Upper lobe of left lung (tissue), 6 donors: ENCODE measurements around the gene FAM169A. TPM values are rescaled to one million over a fixed set of nuclear protein-coding genes. Genes with fewer than 3 reads are reported as not detected.

Experiments
- ATAC-seq, 2 donors: fragments of 200-7000 bp; cut with Tn5 transposase; one replicate each; pipeline ENCODE4 v1.9.1; 2022; ENCODE audit warnings: mild to moderate bottlenecking in 2 of 2, moderate library complexity in 2 of 2; ENCODE audit not compliant: low FRiP score in 2 of 2
- DNase-seq, 2 donors: peaks; one replicate each; pipeline ENCODE4 v3.0.0-alpha.2; 2019 to 2020
- H3K27ac ChIP-seq, 4 donors: fragments of 200-600 bp; sonication (generic); one replicate each; pipeline ENCODE4 v1.5.1; 2016 to 2019
- H3K27me3 ChIP-seq, 4 donors: fragments of 200-600 bp; sonication (generic); one replicate each; pipeline ENCODE4 v1.5.1; 2017 to 2019
- H3K36me3 ChIP-seq, 4 donors: fragments of 200-600 bp; sonication (generic); one replicate each; pipeline ENCODE4 v1.5.1; 2016 to 2019
- H3K4me1 ChIP-seq, 4 donors: fragments of 200-600 bp; sonication (generic); one replicate each; pipeline ENCODE4 v1.5.1; 2018 to 2019
- H3K4me3 ChIP-seq, 4 donors: fragments of 200-600 bp; sonication (generic); one replicate each; pipeline ENCODE4 v1.5.1; 2017 to 2019; ENCODE audit warnings: mild to moderate bottlenecking in 2 of 4, moderate library complexity in 1 of 4
- H3K9me3 ChIP-seq, 4 donors: fragments of 200-600 bp; sonication (generic); one replicate each; pipeline ENCODE4 v1.5.1; 2018 to 2019
- CTCF ChIP-seq, 6 experiments: fragments of 450-650 bp in 4 of 6; fragments of 200-600 bp in 2 of 6; sonication (generic) in 2 of 6; IDR thresholded peaks; one replicate each; pipeline ENCODE4 v1.5.1; 2016 to 2019; ENCODE audit warnings: antibody characterized with exemption in 6 of 6
- EP300 ChIP-seq, 4 donors: sonication (generic); formaldehyde crosslinking; IDR thresholded peaks; one replicate each; pipeline ENCODE4 v1.5.1; 2017; ENCODE audit warnings: antibody characterized with exemption in 4 of 4, control low read depth in 2 of 4
- POLR2A ChIP-seq, 4 donors: fragments of 450-650 bp; IDR thresholded peaks; one replicate each; pipeline ENCODE4 v1.5.1; 2016 to 2017; ENCODE audit warnings: antibody characterized with exemption in 4 of 4, mild to moderate bottlenecking in 2 of 4
- POLR2AphosphoS5 ChIP-seq, 2 donors: sonication (generic); formaldehyde crosslinking; IDR thresholded peaks; one replicate each; pipeline ENCODE4 v1.5.1; 2017; ENCODE audit warnings: antibody characterized with exemption in 2 of 2
- WGBS, 2 donors: methylation state at CpG; one replicate each; pipeline ENCODE4 v1.1.5; 2017 to 2018; 5-methylcytosine and 5-hydroxymethylcytosine counted together
- total RNA-seq, 6 donors: library from RNA; depleted of rRNA in 4 of 6; stranded (reverse); fragments of >200 nt in 4 of 6; gene quantifications; one replicate each; pipeline versions ENCODE4 v1.1.0 to v1.2.1, GENCODE V29; 2016 to 2021
- donor health status: DM: no; HTN: no; CAD: no; lungs with moderate emphysema.
- donor health status: DM: no; HTN: yes; CAD: no; lungs with severe emphysema.

The FAM169A gene
- total RNA-seq, 6 donors from 2014 or later: 0.11 to 1.4 (median 1.1) TPM

DNA sequence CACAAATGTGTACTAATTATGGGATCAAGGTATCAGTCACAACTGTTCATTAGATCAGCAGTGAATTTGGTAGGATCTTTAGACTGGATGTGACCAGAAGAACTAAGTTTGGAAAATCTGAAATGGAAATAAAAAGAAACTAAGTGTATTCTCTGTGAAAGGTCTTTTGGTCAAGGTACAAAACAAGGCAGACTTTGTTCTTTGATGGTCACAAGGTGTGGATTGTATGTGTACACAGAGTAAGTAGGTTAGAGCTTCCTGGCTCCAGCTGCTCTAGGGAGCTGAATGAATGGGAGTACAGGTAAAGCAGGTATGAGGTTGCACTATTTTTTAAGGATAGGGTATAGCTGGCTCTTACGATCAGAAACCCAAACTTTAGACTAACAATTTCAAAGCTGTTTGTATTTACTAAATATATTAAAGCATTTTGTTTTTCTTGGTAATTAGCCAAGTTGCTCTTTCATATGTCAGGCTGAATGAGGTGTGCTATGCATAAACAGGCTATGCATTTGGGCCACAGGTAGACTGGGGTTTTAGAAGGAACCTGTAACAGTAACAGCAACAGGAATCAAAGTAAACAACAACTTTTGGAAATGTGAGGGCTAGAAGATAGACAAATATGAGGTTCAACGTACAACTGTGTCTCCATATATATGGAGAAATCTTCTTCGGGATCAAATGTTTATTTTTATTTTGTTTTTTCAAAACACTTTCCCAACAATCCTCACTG, 32.5 kb downstream of the FAM169A start:
- ATAC-seq (no peak), DNase-seq (no peak)
- no peaks in the 10 kb centered on the region for H3K36me3 ChIP-seq
- no peaks in the 10 kb centered on the region for H3K27me3 ChIP-seq
- TF ChIP-seq POLR2AphosphoS5 (IDR thresholded peaks at IDR 0.05) (no peak), EP300 (IDR thresholded peaks at IDR 0.05) (no peak)
- no peak overlapping the region for H3K27ac ChIP-seq
- WGBS, 2 donors: 89 to 91% methylated on average over 3 of the region's 3 CpGs
- H3K9me3 ChIP-seq: no peaks in the 10 kb centered on the region
- no peak overlapping the region for H3K4me3 ChIP-seq
- H3K4me1 ChIP-seq: no peaks in the 10 kb centered on the region

DNA sequence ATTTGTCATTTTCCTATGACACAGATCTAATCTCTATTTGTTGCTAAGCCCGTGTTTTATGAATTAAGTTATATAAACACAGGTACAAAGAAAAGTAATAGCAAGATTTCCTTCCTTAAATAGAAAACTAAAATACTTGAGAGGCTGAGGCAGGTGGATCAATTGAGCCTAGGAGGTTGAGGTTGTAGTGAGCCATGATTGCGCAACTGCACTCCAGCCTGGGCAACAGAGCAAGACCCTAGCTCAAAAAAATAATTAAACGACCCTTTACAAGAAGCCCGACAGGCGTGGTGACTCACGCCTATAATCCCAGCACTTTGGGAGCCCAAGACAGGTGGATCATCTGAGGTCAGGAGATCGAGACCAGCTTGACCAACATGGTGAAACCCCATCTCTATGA, 36.8 kb downstream of the FAM169A start:
- no peak for TF ChIP-seq CTCF (IDR thresholded peaks at IDR 0.05)
- no peak for TF ChIP-seq POLR2AphosphoS5 (IDR thresholded peaks at IDR 0.05)
- no peak for TF ChIP-seq POLR2A (IDR thresholded peaks at IDR 0.05)
- no peak for TF ChIP-seq EP300 (IDR thresholded peaks at IDR 0.05)
- H3K27ac ChIP-seq: no peak overlapping the region
- WGBS, 2 donors: 89 to 91% methylated on average over 7 of the region's 7 CpGs
- H3K27me3 ChIP-seq: no peaks in the 10 kb centered on the region
- no peaks in the 10 kb centered on the region for H3K4me1 ChIP-seq
- no peak for ATAC-seq
- no peak for DNase-seq
- H3K36me3 ChIP-seq: no peaks in the 10 kb centered on the region
- H3K9me3 ChIP-seq: no peaks in the 10 kb centered on the region
- H3K4me3 ChIP-seq: no peak overlapping the region

DNA sequence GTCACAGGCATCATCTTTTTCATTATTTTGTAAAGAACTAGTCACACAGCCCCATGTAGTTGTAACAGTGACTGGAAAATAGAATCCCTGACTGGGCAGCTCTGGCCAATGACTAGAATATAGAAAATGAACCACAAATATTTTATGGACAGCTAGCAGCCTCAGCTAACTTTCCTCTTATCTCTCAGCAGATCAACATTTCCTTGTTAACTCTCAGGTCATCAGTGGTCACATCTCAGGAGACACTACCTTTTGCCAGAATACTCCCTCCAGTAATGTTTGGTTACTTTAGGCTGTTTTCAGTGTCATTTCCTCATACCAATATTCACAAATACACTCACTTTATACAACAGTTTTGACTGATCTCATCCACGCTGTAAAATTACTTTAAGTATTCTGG, 43.9 kb downstream of the FAM169A start:
- H3K36me3 ChIP-seq: no peaks in the 10 kb centered on the region
- WGBS, 2 donors: 95 to 97% methylated on average over 1 of the region's 1 CpG
- no peak for ATAC-seq

GRCh38 chr5:74816875-74817274, 49.3 kb downstream of the FAM169A start:
- Histone ChIP-seq H3K27me3 (no peaks in the 10 kb centered on the region), H3K36me3 (no peaks in the 10 kb centered on the region), H3K4me1 (no peaks in the 10 kb centered on the region), H3K9me3 (no peaks in the 10 kb centered on the region), H3K27ac (no peak overlapping the region), H3K4me3 (no peak overlapping the region)
- TF ChIP-seq POLR2A (IDR thresholded peaks at IDR 0.05): no peak
- TF ChIP-seq CTCF (IDR thresholded peaks at IDR 0.05): no peak
- TF ChIP-seq POLR2AphosphoS5 (IDR thresholded peaks at IDR 0.05): no peak
- ATAC-seq: no peak
- no peak for DNase-seq
- WGBS, 2 donors: 35 to 37% methylated on average over 1 of the region's 1 CpG

More for the DNA sequence above, 43.9 kb downstream of the FAM169A start:
- no peak for TF ChIP-seq CTCF (IDR thresholded peaks at IDR 0.05)
- no peak for TF ChIP-seq POLR2A (IDR thresholded peaks at IDR 0.05)
- TF ChIP-seq EP300 (IDR thresholded peaks at IDR 0.05): no peak
- TF ChIP-seq POLR2AphosphoS5 (IDR thresholded peaks at IDR 0.05): no peak
- Histone ChIP-seq H3K4me1 (no peaks in the 10 kb centered on the region), H3K9me3 (no peaks in the 10 kb centered on the region), H3K27ac (no peak overlapping the region), H3K27me3 (no peaks in the 10 kb centered on the region), H3K4me3 (no peak overlapping the region)
- DNase-seq: no peak

DNA sequence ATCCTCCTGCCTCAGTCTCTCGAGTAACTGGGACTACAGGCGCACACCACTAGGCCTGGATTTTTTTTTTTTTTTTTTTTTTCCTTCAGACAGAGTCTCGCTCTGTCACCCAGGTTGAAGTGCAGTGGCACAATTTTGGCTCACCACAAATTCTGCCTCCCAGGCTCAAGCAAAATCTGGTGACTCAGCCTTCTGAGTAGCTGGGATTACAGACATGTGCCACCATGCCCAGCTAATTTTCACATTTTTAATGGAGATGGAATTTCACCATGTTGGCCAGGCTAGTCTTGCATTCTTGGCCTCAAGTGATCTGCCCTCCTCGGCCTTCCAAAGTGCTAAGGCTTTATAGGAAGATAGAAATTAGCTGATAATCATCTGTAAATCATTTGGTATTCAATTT, 55.3 kb downstream of the FAM169A start:
- no peak for TF ChIP-seq POLR2A (IDR thresholded peaks at IDR 0.05)
- no peak for TF ChIP-seq EP300 (IDR thresholded peaks at IDR 0.05)
- no peak for TF ChIP-seq CTCF (IDR thresholded peaks at IDR 0.05)
- TF ChIP-seq POLR2AphosphoS5 (IDR thresholded peaks at IDR 0.05): no peak
- no peak overlapping the region for H3K27ac ChIP-seq
- DNase-seq (no peak), ATAC-seq (no peak)
- 86 to 89% methylated on average over 4 of the region's 4 CpGs for WGBS, 2 donors
- no peaks in the 10 kb centered on the region for H3K36me3 ChIP-seq
- H3K9me3 ChIP-seq: no peaks in the 10 kb centered on the region
- H3K4me1 ChIP-seq: no peaks in the 10 kb centered on the region
- H3K4me3 ChIP-seq: no peak overlapping the region
- H3K27me3 ChIP-seq: no peaks in the 10 kb centered on the region
